HG02623 (cell line): ENCODE data around the gene RAB3B.
A peak's percentile ranks its signal among the peaks of the same experiment; 100 is the strongest.
"Not testable (repeated sequence)": the region's sequence is repeated elsewhere in the genome, so short reads cannot be mapped to it uniquely, and the experiment has no call there.

ENCODE experiments used
- ATAC-seq: cut with Tn5 transposase; IDR thresholded peaks from one replicate; pipeline ENCODE4 v1.9.1; 2021; ENCODE audit warnings: moderate library complexity; ENCODE audit not compliant: unreplicated experiment

RAB3B gene

DNA sequence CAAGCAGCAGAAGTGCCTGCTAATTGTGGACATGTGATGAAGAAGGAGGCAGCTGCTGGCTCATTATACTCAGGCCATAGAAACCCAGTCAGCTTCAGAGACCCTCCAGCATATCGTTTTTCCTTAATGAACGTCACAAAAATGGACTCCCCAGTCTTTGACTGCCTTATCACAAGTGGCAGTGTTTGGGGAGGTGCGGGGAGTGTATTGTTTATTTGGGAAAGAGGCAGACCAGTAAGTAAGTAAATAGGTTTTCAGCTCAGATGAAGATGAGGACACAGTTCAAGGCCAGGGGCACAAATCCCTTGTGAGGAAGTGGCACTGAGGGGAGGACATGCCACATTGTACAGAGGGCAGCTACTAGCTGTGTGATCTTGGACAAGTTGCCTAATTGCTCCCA, 68.5 kb downstream of the RAB3B start:
- ATAC-seq: no peak

DNA sequence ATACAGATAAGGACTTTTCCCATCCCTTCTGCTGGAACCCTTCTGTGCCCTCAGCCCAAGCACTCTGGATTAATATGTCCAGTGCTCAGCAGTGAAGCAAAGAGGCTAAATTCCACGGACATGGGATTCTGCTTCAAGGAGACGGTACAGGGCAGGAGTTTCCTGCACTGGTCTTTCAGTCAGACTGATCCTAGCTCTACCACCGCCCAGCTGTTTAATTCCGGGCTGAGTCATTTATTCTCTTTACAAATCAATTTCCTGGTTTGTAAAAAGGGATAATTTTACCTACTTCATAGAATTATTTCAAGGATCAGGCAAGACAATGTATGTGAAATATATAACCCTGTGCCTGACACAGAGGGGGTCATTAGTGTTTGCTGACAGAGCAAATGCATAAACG, 70.4 kb downstream of the RAB3B start:
- ATAC-seq: no peak

DNA sequence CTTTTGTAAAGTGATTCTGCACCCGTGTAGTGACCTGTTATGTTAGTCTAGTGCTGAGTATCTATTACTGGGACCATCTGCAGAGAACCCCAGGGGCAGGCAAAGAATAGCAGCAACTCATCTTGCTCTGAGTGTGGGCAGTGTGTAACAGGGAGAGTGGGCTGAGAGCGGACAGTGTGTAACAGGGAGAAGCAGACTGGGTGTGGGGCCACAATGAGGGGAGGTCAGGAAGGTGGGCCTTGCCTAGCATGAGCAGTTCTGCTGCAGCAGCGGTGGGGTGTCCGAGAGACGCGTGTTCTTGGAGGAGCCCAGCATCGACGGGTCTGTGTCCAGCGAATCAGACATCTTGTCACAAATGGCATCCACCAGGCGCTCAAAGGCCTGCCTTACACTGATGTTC, 70.8 kb downstream of the RAB3B start:
- no peak for ATAC-seq

DNA sequence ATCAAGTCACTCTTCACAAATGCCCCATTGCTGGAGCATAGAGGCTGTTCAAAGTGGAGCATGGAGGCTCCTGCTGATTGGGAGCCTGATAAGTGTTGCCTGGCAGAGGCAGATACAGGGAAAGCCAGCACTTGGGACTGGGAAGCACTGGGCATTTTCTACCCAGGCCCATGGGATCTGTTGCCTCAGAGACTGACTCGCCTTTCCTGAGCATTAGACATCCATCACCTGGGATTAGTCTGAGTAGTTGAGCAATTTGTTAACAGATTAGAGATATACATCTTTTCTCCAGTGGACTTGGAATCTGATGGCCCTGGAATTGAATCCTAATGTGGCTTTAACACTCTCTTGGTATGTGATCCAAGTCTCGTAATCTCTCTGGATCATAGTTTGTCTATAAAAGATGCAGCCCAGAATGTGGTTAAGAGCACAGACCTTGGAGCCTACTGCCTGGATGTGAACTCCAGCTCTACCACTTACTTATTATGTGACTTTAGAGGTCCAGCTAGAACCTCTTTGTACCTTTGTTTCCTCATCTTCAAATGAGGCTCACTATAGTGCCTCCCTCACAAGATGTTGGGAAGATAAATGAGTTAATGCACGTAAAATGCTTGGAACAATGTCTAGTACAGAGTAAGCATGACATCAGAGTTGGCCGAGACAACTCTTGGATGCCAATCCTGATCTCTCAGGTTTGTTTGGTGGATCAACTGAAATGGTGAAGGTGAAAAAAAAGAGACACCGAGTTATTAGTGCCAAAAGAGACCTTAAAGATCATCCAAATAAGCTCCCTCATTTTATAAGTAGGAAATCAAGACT, 73.7 kb downstream of the RAB3B start:
- no peak for ATAC-seq

DNA sequence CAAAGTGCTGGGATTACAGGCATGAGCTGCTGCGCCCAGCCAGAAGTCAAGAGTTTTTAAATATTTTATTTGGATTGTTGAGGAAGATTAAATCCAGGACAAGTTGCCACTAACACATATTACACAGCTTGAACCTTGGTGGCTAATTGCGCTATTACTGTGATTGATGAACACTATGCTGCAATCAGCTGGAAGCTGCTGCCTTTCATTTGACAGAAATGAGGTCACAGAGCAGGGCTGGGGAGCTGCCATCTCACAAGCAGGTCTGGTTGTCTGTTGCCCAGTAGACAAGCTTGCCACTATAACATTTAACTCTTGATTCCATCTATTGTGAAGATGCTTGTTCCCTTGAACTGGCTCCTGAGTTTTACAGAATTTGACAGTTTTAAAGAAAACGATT, 74.5 kb downstream of the RAB3B start:
- ATAC-seq: no peak

DNA sequence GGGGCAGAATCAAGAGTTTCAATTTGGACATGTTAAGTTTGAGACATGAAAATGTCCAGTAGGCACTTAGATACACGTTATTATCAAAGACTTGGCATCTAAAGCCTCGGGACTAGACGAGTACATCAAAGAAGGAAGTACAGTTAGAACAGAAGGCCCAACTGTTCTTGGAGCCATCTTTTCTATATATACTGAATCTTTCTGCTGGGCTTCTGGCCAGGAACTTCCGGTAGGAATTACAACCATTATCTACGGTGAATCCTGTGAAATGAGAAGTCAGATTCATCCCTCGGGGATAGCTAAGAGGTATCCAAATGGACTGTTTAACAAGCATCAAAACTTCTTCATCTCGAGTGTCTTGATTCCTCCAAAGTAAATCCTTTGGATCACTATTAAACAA, 77.6 kb downstream of the RAB3B start:
- no peak for ATAC-seq

DNA sequence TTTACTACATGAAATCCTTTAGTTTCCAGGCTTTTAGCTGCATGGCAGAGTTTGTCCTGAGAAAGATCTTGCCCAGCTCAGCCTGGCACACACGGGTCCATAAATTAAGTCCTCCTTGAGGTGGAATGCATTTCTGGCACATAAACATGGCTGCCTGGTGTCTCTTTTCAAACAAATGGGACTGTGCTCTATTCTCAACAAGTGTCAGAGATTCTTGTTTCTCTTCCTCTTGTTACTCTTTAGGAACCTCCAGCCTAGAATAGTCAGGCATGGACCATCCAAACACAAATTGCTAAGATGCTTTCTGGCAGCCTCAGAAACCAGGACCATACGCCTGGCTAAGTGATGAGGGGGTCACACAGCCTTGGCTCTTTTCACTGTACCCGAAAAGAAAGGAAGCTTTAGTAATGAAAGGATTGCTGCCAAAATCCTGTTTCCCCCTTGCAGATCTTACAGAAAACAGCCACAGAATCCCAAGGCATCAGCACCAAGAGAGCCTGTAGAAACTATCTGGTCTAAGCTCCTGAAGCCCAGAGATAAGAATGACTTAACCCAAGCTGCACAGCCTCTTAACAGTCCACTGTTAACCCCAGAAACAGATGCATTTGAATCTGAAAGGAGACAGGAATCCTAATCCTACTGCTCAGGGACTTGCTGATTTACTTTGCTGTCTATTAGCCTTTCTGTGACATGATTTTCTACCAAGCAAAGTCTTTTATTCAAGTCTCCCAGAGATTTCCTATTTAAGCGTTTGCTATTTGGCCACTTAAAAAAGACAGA, 80.1 kb downstream of the RAB3B start:
- no peak for ATAC-seq

DNA sequence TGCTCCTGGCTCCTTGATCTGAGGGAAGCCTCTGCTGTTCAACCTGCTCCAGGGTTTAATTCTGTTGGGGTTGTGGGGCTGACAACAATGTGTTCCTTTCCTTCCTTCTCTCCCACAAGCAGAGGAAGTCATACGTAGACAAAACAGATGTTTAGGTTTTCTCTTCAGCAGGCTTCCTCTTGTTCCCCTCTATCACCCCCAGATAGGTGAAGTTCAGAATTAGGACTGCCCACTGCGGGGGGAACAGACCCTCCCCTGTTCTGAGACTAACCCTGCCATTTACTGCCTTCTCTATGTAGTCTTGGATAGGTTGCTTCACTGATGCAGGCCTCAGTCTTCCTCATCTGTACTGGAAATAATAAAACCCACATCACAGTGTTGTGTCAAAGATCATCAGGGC, 82.0 kb downstream of the RAB3B start:
- no peak for ATAC-seq

DNA sequence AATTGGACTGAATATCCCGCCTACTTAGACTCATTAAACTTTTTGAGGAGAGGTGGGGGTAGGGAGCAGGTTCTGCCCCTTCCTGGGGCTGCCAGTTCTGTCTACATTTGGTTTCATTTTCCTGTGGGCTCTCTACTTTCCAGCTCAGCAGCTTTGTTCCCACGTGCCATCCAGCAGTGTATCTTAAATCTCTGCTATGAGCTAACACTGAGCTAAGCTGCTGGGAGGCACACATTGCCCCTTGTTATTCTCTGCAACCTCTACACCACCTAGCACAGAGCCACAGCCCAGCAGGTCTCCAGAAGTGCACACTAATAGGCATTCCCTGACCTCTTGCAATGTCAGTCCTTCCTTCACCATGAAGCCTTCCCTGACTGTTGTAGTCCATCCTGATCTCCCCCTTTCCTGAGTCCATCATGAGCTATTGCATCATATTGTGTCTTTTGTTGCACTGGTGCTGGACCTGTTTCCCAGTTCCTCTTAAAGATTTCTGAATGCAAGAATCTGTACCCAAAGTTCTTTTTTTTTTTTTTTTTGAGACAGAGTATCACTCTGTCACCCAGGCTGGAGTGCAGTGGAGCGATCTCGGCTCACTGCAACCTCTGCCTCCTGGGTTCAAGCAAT, 83.3 kb downstream of the RAB3B start:
- ATAC-seq: no peak

DNA sequence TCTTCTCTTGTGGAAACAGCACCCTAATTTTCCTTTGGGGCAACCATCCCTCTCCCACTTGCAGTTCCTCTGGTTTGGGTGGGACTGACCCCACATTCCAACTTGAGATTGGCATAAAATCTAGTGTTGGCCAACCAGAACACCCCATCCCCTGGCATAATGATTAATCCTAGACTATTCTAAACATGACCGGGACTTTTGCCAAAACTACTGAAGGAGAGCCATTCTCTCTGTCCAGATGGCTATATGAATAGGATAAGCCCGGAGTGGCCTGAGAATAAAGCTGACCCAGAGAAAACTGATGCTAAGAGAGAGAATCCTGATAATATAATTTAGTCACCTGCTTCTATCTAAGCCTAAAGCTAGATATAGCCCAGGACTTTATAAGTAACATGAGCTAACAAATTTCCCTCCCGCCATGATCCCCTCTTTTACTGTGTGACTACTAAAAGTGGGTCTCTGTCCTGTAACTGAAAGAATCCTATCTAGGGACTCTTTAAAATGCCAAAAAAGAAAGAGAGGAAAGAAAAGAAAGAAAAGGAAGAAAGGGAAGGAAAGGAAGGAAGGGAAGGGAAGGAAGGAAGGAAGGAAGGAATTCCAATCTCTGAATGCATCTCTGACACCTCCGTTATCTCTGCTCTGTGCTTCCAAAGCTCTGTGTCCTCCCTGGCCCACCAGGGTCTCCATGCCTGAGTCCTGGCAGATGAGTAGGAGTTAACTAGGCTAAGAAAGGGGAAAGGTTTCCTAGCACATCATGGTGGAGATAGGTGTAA, 84.0 kb downstream of the RAB3B start:
- no peak for ATAC-seq

DNA sequence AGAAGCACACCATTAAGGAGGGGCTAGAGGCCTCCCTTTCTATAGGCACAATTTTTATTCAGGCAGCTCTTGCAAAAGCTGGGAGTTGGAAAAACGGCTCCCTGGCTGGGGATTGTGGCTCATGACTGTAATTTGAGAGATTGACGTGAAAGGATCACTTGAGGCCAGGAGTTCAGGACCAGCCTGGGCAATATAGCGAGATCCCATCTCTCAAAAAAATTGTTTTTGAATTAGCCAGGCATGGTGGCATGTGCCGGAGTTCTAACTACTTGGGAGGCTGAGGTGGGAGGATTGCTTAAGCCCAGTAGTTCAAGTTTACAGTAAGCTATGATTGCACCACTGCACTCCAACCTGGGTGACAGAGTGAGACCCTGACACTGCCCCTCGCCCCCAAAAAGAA, 88.0 kb downstream of the RAB3B start:
- ATAC-seq: no peak

DNA sequence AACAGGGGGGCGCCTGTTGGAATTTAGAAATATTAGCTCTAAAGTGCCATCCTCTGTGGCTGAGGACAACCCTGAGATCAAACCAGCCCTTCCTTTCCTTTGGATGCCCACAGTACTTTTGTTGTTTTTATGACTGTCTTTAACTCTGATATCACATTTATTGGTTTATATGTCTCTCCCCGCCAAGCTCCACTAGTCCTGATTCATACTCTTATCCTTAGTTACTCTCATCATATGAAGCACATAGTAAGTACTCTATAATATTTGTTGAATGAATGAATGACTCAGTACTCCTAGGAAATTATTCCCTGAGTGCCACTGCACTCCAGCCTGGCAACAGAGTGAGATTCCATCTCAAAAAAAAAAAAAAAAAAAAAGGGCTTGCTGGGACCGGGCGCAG, 89.3 kb downstream of the RAB3B start:
- ATAC-seq: no peak

DNA sequence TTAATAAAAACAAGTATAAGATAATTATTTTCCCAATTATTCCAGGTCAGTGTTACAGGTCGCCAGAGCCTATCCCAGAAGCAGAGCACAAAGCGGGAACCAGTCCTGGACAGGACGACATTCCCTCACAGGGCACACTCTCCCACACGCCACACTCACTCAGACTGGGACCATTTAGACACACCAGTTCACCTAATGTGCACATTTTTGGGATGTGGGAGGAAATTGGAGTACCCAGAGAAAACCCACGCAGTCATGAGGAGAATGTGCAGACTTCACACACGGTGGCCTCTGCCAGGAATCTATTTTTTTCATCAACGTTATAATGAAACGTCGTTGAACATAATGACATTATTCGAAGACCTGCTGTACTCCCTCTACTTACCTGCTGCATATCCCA, 91.5 kb downstream of the RAB3B start:
- ATAC-seq: no peak

DNA sequence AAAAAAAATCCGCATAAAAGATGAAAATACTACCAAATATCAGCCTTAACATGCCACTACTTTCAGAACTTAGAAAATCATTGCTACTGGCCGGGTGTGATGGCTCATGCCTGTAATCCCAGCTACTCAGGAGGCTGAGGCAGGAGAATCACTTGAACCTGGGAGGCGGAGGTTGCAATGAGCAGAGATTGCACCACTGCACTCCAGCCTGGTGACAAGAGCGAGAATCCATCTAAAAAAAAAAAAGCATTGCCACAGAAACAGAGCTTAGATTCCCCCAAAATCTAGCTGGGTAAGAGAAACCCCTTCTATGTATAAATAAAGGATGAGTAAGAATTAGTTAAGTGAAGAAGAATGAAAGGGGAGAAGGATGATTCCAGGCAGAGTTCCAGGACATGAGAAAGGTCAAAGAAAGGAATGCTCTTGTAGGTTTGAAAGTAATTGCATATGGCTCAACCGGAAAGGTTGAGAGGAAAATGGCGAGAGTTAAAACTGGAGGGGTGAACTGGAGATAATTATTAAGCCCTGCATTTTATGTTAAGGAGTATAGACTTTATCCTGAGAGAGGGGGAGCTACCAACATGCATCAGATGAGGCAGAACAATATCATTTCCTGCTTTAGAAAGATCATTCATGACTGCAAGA, 92.3 kb downstream of the RAB3B start:
- ATAC-seq: no peak

DNA sequence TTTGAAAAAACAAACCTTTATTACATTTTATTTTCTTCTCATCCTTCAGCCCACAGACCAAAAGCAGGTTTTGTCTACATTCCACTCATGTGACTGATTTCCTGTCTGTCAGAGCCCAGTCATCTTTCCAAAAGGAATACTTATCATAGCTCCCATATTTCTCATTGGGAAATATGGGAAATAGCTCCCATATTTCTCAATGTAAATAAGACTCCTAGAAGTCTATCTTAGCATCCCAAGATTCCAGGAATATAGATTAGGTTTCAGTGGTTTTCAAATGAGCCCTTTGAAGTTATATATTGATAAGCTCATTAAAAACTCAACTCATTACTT, 92.8 kb downstream of the RAB3B start:
- ATAC-seq: no peak

DNA sequence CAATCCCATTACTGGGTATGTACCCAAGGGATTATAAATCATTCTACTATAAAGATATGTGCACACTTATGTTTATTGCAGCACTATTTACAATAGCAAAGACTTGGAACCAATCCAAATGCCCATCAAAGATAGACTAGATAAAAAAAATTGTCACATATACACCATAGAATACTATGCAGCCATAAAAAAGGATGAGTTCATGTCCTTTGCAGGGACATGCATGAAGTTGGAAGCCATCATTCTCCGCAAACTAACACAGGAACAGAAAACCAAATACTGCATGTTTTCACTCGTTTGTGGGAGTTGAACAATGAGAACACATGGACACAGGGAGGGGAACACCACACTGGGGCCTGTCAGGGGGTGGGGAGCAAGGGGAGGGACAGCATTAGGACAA, 95.8 kb downstream of the RAB3B start:
- ATAC-seq: not testable (repeated sequence)

DNA sequence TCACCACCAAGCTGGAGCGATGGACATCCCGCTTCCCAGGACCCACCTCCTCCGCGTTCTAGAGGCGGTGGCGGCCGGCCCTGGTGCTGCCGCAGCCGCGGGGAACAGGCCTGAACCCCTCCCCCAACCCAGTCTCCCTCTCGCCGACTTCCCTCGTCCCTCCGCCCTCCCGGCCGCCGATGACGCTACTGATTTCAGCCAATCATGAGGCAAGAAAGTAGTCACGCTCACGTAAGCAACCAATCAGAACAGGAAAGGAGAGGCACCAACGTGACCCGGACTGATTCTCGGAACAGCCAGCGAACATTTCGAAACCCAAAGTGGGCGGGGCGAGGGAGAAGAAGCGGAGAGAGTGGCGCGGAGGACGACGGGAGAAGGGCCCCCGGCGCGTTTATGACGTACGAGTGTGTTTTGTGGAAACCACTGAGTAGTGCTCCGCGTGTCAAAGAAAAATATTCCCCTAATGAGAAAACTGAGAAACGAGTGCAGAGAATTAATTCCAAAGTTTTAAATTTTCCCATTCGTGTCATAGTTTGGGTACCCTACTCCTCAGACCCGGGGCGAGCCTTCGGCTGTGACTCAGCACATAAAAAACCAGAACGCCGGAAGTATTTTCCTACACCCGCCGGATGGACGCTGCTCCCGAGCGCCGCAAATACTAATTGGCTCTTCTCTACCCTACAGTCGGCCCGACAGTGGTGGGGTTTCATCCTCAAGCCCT, 111.7 kb downstream of the RAB3B start, which contains the start of gene NRDC:
Gene NRDC, minus strand, starts transcription at position 112 of the 721 bp plus-strand sequence. CDS start 112 bp downstream, outside the sequence.
- ATAC-seq: peak; percentile 94

DNA sequence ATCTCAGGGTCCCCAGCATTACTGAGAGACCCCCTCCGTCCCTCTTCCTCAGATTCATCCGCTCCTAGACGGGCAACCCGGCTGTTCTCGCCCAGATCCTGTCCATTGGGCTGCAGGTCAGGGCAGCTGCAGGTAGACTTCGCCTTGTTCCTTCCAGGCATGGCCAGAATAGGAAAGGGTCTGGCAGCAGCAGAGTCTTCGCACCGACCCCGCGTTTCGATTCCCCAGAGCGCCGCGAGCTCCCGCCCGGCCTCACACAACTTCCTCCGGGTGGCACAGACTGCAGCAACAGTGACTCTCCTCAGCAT, 112.2 kb downstream of the RAB3B start:
- no peak for ATAC-seq

DNA sequence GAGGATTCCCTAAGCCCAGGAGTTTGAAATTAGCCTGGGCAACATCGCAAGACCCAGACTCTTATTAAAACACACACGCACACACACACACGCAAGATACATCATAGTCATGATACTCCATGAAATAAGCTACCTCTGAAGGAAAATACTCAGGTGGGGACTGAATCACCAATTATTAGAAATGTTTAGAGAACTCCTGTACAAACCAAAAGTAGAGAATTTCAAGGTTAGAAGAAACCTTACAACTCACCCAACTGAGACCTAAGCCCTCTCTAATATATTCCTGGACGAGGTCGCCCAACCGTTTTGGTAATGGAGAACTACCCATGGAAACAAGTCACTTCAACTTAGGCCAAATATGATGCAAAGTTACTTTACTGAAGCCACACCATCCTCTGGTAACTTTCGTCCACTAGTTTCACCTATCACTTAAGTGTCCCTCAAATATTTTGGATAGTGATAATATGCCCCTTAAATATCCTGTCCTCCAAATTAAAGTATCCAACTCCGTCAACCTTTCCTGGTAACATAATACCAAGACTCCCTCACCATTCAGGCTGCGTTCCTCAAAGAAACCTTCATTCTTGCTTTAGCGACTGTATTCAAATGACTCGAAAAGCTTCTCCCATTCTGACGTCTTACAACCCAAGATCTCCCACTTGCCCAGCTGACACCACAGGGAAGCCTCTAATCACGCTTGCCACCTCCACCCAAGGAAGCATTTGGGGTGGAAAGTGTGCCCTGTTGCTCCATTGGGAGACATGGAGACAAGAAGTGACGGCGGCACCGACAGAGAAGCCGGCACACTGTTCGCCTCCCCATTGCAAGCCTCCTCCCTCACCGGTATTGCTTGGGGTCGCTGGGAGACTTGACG, 112.8 kb downstream of the RAB3B start:
- no peak for ATAC-seq
